UCSD-AML1 (cell line): ENCODE results near the gene CNTNAP2.

Experiments used
- DNase-seq: peaks from one replicate; lab custom pipeline; 2025; ENCODE audit not compliant: unreplicated experiment; lab: John Stamatoyannopoulos, UW

Gene CNTNAP2

GRCh38 chr7:147432576-147432975, 1316.0 kb downstream of the CNTNAP2 start:
- DNase-seq, result no peak

DNA sequence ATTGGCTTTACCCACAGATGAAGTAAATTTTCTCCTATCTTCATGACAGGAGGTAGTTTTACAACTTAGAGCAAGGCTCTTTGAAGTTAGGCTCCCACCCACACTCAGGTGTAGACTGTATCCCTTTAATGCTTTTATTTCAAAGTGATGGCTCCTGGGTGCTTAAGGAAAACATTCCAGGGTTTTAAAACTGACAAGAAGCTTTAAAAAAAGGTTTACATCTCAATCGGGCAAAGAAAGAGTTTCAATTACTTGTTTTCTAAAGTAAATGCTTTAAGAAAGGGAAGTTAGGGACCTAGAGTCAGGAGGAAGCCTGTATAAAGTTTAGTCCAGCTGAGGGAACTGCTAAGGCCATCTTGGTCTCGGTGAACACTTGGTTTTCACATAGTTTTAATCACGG, 1320.1 kb downstream of the CNTNAP2 start:
- DNase-seq, result no peak

DNA sequence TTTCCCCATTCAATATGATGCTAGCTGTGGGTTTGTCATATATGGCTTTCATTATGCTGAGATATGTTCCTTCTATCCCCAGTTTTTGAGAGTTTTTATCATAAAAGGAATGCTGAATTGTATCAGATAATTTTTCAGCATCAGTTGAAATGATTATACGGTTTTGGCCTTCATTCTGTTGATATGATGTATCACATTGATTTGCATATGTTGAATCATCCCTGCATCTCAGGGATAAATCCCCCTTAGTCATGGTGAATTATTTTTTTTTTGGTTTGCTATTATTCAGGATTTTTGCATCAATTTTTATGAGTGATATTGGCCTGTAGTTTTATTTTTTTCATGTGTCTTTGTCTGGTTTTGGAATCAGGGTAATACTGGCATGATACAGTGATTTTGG, 1321.6 kb downstream of the CNTNAP2 start:
- DNase-seq, result no peak

GRCh38 chr7:147443942-147444341, 1327.3 kb downstream of the CNTNAP2 start:
- no peak for DNase-seq

GRCh38 chr7:147452816-147453215, 1336.2 kb downstream of the CNTNAP2 start:
- no peak for DNase-seq

DNA sequence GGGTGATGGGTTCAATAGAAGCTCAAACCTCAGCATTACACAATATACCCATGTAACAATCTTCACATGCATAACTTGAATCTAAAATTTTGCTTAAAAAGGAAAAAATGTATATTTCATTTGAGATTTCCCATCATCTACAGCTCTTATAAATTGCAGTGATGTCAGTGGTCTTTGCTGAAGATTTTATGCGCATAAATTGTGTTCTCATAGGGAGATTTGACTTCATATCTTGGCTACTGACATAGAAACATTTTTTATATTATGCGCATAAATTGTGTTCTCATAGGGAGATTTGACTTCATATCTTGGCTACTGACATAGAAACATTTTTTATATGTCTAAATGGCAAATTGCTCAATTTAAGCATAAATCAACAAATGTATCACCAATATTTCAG, 1348.6 kb downstream of the CNTNAP2 start:
- DNase-seq, result no peak

- no peak for DNase-seq
These were observed 1356.0 kb downstream of the CNTNAP2 start for GRCh38 chr7:147472556-147472955.

DNA sequence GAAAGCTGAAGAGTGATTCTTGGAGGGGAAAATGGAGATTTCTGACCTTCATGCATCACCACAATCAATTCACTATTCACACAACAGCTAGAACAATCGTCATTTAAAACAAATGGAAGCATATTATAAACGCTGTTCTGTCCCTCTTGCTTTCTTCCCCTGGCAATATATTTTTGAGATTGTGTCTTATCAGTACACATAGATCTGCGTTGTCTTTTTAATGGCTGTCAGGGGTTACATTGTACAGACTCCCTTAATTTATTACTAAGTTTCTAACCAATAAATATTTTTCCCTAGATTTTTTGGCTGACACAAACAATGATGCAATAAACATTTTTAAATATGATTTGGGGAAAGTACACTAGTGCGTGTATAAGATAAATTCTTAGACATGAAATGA, 1358.3 kb downstream of the CNTNAP2 start:
- no peak for DNase-seq

- DNase-seq, result no peak
These were observed 1360.9 kb downstream of the CNTNAP2 start for GRCh38 chr7:147477526-147477925.

DNA sequence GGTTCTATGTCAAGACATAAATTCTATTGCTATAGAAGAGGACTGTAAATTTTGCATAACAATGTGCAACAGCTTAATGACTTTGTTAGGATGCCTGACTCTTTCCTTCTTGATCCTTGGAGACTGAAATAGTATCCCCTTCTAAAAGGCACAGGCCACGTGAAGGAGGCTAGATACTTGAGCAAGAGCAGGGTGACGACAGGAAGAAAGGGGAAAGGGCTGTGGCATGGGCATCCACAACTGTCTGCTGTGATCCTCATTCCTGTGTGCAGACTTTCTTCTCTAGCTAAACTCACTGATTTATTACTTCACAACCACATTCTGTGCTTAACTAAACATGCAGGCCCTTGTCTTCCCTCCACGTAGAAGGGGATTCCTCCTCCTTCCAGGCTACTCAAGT, 1362.2 kb downstream of the CNTNAP2 start:
- no peak for DNase-seq

DNA sequence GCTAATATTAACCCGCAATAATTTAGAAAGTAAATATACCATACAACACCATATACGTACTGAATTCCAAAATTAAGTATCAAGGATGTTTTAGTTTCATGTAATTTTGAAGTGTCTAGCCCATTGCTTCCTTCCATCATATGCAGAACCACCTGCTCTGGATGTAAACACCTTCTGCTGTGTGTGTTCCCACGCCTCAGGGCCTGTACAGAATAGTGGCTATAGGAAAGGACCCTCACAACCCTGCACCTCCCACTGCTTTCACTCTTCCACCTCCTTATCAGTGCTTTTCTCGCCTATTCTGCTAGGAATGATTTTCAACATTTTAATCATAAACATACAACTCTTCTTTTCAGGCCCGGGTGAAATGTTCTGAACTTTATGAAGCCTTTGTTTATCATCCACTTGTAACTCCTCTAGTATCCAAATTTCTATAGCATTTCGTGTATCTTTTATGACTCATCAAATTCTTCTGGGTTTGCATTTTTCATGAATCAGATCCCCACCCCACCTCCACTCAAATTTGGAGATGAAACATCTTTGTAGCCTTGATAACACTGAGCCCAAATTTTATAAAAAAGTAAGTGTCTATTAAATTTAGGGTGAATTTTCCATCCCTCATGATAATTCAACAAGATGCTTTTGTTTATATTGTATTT, 1367.2 kb downstream of the CNTNAP2 start:
- no peak for DNase-seq

- DNase-seq, result no peak
These were observed 1369.1 kb downstream of the CNTNAP2 start for GRCh38 chr7:147485660-147486210.

GRCh38 chr7:147492606-147493005, 1376.0 kb downstream of the CNTNAP2 start:
- DNase-seq, result no peak

GRCh38 chr7:147496209-147496608, 1379.6 kb downstream of the CNTNAP2 start:
- DNase-seq, result no peak

DNA sequence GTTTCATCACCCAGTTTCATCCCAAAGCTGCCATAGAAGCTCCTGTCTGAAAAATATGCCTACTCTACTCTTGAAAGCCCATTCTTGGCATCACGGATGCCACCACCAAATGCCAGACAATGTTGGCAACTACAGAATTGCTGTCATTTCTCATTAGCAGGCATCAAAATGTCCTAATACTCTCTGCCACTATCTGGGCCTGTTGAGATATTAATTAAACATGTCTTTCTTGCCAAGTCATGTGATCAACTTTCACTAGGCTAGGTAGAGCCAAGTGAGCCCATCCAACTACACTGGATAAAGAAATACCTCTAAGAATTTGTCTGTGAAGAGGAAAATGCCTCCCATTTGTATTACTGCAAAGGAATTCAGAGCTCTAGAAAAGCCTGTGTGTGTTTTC, 1380.6 kb downstream of the CNTNAP2 start:
- DNase-seq, result no peak

GRCh38 chr7:147498081-147498480, 1381.5 kb downstream of the CNTNAP2 start:
- DNase-seq, result no peak

- DNase-seq, result no peak
These were observed 1392.5 kb downstream of the CNTNAP2 start for GRCh38 chr7:147509035-147509501.

DNA sequence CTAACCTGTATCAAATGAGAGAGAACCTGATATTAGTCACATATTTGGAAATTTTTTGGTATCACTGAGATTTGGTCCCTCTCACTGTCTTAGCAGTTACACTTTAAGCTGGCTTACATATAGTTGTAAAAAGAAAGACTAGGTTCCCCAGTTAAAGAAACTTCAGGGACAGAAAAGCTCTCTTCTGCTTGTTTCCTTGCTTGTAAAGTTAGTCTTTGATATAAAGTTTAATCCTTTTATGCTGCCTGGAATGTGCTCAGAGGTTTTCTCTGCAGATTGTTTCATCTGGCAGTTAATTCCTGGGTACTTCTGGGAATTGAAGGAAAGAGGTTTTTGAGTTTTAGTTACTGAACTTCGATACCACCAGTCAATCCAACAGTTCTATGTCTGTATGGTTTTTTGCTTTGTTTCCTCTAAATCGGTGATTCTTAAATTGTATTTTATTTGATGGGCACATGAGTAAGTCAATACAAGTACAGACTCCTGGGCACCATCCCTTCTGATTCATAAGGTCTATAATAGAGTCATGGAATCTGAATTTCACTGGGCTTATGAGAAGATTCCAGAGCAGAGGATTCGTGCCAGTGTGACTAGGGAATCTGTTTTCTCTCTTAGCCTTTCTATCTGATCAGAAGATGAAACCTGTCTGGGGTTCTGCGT, 1393.1 kb downstream of the CNTNAP2 start:
- no peak for DNase-seq

- DNase-seq, result no peak
These were observed 1393.6 kb downstream of the CNTNAP2 start for GRCh38 chr7:147510201-147510542.

DNA sequence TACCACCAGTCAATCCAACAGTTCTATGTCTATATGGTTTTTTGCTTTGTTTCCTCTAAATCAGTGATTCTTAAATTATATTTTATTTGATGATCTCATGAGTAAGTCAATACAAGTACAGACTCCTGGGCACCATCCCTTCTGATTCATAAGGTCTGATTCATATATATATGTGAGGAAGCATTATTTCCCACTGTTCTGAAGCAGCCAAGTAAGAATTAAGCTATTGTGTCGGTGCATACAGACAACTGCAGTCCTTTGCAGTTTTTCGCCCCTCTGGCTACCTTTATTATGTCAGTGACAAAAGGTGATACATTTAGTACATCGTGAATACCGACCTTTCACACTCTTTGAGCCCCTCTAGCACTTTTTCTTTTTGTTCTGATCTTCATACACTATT, 1394.3 kb downstream of the CNTNAP2 start:
- DNase-seq, result no peak

GRCh38 chr7:147513451-147513850, 1396.8 kb downstream of the CNTNAP2 start:
- DNase-seq, result no peak

DNA sequence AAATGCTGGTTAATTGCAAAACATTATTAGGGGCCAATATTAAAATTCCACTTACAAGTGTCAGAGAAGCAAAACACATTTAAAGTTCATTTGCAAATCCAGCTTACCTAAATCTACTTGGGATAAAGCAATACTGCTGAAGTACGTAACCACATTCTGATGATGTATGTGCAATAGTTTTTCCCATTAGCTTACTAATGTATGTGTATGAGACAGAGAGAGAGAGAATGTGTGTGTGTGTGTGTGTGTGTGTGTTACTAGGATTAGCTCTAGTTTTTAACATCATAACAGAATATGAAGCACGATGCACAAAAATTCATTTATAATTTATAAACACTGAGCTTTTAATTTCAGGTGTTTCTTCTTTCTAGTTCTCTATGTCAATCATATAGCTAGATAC, 1399.8 kb downstream of the CNTNAP2 start:
- no peak for DNase-seq

- no peak for DNase-seq
These were observed 1402.5 kb downstream of the CNTNAP2 start for GRCh38 chr7:147519062-147519461.
